ENCODE data around the gene GIMAP1.

DNA sequence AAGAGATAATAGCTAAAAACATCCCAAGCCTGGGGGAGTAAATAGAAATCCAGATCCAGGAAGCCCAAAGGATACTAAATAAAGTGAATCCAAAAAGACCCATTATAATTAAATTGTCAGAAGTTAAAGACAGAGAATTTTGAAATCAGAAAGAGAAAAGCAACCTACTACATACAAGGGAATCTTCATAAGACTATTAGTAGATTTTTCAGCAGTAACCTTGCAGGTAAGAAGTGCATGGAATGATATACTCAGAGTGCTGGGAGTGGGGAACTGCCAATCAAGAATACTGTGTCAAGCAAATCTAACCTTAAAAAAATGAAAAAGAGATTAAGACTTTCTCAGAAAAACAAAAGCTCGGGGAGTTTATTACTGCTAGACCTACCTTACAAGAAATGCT is 13.2 kb upstream of the GIMAP1 start:
- TF ChIP-seq EZH2 (IDR thresholded peaks at IDR 0.05; ENCODE audit: insufficient read depth, poor library complexity, severe bottlenecking): no peak
- TF ChIP-seq EZH2phosphoT487 (IDR thresholded peaks at IDR 0.05; ENCODE audit: insufficient read depth, low read depth): no peak
